Activated effector memory CD4-positive, alpha-beta T cell treated with Interleukin-2 at 50 U/mL for 16 hours (primary cell): ENCODE measurements around the gene DBT.
A peak's percentile ranks its signal among the peaks of the same experiment; 100 is the strongest.
"Not testable (repeated sequence)": the region's sequence is repeated elsewhere in the genome, so short reads cannot be mapped to it uniquely, and the experiment has no call there.

ENCODE experiments used
- DNase-seq: peaks from one replicate; pipeline ENCODE4 v3.0.0-alpha.2; 2020

DBT gene

DNA sequence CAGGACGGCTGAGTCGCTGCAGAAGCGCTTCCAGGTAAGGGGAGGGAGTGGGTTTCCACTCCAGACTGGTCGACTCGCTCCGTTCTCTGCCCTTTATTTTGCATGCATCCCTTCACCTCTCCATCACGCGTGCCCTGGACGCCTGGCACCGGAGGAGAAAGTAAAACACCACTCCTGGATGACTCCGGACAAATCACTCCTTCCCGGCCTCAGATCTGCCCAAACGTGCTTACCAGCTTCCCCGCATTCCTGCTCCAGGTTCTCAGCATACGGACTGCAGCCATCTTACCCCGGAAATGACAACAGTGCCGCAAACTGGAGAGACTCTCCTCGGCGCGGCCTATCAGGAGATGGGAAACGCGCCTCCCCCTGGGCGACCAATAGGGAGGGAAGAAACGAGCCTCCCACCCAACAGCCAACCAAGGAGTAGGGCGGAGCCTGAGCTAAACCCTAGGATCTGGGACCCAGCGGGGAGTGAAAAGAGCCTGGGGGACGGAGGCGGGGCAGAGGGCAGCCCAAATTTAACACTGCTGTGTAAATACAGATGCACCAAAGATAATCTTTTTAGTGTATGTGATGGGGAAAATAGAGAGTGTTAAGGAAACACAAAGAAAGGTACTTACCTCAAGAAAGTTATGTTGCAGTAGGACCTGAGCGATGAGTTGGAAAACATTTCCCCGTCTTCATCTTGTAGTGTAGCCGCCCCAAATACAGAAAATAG lies at the start of gene DBT:
Gene DBT, minus strand, starts transcription at position 298 of the 721 bp plus-strand sequence. Its CDS starts 14 bp downstream, at position 284.
- peak; percentile 86 for DNase-seq

DNA sequence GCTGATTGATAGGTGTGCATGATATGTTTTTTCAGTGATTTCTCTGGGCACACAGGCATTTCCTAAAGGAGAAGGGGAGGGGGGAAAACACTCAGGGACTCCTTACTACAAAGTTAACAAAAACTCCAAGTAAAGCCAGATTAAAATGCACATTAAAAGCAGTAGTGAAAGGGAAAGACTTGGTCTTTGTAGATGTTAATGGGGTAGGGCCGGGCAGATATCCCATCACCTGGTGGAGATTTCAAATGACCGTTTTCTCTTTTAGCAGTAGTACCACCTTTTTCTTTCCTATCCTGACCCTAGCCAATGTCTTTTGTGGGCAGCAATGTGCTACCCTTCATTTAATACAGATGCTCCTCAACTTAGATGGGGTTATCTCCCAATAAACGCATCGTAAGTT lies 48.9 kb upstream of the DBT start:
- no peak for DNase-seq

GRCh38 chr1:100296997-100297396 lies 47.4 kb upstream of the DBT start:
- not testable (repeated sequence) for DNase-seq

GRCh38 chr1:100296140-100296539 lies 46.5 kb upstream of the DBT start:
- DNase-seq, result no peak

DNA sequence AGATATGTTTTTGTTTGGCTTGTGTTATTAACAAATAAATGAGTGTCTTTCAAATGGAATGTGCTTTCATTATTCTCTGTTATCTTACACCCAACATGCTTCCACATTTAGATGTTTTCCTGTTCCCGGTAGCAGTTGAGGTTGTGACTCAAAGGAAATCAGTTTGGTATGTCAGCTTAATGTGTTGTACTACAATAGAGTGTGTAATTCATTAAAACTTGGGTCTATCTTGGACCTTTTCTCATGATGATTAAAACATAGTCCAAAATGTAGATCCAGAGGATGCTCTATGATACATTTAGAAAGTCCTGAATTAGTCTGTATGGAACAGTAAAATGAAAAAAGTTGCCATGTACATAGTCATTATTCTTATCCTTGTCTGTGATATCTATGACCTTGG lies 43.1 kb upstream of the DBT start:
- DNase-seq, result no peak

GRCh38 chr1:100290291-100290690 lies 40.7 kb upstream of the DBT start:
- no peak for DNase-seq

GRCh38 chr1:100287162-100287561 lies 37.5 kb upstream of the DBT start:
- no peak for DNase-seq

GRCh38 chr1:100284591-100284990 lies 35.0 kb upstream of the DBT start:
- no peak for DNase-seq

DNA sequence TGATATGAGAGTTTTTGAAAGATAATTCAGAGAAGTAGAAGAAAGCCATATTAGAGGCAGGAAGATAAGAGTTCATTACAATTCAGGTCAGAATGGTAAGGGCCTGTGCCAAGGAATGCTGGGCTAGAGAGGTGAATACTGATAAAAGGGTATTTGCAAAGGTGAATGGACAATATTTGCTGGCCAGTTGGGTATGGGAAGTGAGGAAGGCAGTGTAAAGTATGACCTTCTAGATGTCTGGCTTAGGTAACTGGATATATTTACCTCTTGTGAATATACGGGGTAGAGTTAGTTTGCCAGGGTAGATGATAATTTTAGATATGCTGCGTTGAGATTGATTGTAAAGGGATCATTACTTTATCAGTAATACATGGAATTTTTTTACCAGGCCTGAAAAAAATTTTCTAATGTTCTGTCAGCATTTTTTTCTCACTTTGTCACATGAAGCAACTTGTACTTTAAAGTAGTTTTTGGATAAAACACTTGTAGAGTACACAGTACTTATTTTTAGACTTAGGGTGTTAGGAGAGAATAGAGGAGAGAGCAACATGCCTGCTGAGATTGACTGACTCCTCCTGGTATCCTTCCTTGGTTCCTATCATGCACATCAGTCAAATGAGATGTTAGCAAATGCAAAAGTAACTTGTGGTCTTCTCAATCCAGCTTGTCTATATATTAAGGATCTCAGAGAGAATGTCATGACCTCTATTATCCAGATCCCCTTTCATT lies 30.5 kb upstream of the DBT start:
- DNase-seq, result no peak

- DNase-seq, result no peak
These were observed 29.8 kb upstream of the DBT start for GRCh38 chr1:100279358-100279923.

- no peak for DNase-seq
These were observed 28.2 kb upstream of the DBT start for GRCh38 chr1:100277866-100278265.

GRCh38 chr1:100268202-100268601 lies 18.6 kb upstream of the DBT start:
- no peak for DNase-seq

- DNase-seq, result no peak
These were observed 17.6 kb upstream of the DBT start for GRCh38 chr1:100267284-100267683.

GRCh38 chr1:100266741-100267140 lies 17.1 kb upstream of the DBT start:
- no peak for DNase-seq

- peak; percentile 90 for DNase-seq
These were observed 16.5 kb upstream of the DBT start, which contains the start of gene RTCA for GRCh38 chr1:100265931-100266740. Gene RTCA, plus strand, starts transcription at chr1:100266216. Its CDS starts 160 bp downstream, at chr1:100266376.

DNA sequence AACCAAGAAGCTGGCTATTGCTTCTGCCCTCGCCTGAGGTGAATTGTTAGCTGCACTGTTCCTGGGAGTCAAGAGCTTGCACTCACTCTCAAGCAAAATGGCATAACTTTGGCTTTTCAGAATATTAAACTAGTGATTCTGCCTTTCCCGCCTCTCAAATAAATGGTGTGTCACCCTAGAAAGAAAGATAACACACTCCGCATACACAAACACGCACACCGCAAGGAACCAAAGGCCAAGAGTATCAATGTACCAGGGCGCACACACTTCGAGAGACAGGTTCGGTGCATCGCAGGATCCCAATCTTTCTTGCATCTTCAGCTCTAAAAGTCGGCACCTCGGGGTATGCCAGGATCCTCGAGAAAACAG lies 15.9 kb upstream of the DBT start:
- DNase-seq, result no peak

DNA sequence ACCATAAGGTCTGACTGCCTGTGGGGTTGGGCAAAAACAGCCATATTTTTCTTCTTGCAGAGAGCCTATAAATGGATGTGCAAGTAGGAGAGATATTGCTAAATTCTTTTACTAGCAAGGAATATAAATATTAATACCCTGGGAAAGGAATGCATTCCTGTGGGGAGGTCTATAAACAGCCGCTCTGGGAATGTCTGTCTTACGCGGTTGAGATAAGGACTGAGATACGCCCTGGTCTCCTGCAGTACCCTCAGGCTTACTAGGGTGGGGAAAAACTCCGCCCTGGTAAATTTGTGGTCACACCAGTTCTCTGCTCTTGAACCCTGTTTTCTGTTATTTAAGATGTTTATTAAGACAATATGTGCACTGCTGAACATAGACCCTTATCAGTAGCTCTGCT lies 14.4 kb upstream of the DBT start:
- not testable (repeated sequence) for DNase-seq

GRCh38 chr1:100261686-100262085 lies 12.1 kb upstream of the DBT start:
- DNase-seq, result no peak

- DNase-seq, result not testable (repeated sequence)
These were observed 8.8 kb upstream of the DBT start for GRCh38 chr1:100258427-100258826.

- not testable (repeated sequence) for DNase-seq
These were observed 6.6 kb upstream of the DBT start for GRCh38 chr1:100256273-100256672.

DNA sequence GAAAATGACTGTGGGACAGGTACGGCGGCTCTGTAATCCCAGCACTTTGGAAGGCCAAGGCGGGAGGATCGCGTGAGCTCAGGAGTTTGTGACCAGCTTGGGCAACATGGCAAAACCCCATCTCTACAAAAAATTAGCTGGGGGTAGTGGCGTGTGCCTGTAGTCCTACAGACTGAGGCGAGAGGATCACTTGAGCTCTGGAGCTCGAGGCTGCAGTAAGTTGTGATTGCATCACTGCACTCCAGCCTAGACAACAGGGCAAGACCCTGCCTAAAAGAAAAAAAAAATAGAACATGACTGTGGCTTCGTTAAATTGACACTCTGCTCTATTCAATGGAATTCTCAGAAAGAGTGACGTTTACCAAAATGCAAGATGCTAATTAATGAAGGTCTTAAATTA lies 3.9 kb upstream of the DBT start:
- DNase-seq, result no peak

DNA sequence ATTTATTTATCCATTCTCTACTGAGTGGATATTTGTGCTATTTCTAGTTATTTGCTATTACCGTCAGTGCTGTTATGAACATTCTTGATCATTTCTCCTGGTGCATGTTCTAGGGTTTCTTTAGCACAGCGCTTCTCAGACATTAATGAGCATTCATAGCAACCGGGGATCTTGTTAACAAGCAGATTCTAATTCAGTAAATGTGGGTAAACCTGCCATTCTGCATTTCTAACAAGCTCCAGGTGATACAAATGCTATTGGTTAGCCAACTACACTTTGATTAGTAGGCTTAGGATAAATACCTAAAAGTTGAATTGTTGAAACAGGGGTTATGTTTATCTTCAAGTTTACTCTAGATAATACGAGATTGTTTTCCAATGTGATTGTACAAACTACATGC lies 3.3 kb upstream of the DBT start:
- DNase-seq, result no peak

- DNase-seq, result no peak
These were observed 1.2 kb upstream of the DBT start for GRCh38 chr1:100250807-100251206.
